HG03045 (cell line): ENCODE results near the gene EPSTI1.

Experiments
- ATAC-seq: cut with Tn5 transposase; IDR thresholded peaks from one replicate; pipeline ENCODE4 v1.9.1; 2021; ENCODE audit warnings: mild to moderate bottlenecking, moderate library complexity; ENCODE audit not compliant: unreplicated experiment

Gene EPSTI1

GRCh38 chr13:42859760-42860159 lies 132.3 kb downstream of the EPSTI1 start:
- ATAC-seq = no peak

GRCh38 chr13:42855410-42855809 lies 136.6 kb downstream of the EPSTI1 start:
- no peak for ATAC-seq

DNA sequence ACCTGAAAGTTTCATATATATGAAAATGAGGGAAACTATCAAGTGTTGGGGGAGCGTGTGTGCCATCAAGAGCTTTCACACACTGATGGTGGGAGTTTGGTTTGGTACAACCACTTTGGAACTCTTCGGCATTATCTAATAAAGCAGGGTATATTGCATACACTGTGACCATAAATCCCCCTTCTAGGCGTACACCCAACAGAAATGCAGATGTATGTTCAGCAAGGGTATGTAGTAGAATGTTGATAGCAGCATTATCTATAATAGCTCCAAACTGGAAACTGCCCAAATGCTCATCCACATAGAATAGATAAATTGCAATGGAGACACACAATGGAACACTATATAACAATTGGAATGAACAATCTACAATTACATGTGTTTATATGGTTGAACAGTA lies 139.9 kb downstream of the EPSTI1 start:
- no peak for ATAC-seq

GRCh38 chr13:42849200-42849599 lies 142.8 kb downstream of the EPSTI1 start:
- no peak for ATAC-seq

GRCh38 chr13:42847891-42848663 lies 144.0 kb downstream of the EPSTI1 start:
- ATAC-seq = no peak

DNA sequence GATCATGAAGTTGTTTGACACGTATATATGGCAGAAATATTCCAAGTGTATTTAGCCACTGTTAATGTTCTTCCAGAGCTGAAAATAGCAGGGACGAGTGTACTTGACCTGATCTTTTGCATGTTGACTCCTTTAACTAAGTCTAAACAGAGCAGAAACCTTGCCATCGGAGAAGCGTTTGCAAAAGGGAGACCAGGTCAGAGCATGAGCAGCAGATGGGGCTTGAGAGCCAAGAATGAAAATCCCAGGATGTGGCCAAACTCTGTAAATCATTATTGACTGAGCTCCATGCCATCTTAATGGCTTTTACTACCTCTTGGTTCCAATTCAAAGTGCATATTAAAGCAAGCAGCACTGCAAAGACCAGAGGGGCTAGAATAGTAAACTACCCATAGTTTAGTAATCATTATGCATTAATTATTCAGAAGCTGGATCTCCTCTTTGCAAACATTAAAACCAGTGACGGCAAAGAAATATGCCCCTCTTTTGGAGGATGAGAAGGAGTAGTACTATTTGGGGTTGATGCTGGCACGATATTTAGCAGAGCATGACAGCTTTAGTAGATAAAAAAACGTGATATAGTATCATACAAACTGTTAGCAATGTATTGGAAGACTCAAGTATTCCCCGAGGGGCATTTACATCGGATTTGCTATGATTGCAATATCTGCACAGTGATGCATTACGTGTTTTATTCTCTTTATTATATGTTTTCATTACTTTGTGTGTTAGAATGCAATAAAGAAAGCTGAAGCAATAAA lies 154.9 kb downstream of the EPSTI1 start:
- no peak for ATAC-seq
